ENCODE data around the gene TRIM65.
"Not testable (repeated sequence)": the region's sequence is repeated elsewhere in the genome, so short reads cannot be mapped to it uniquely, and the experiment has no call there.

Gene TRIM65

DNA sequence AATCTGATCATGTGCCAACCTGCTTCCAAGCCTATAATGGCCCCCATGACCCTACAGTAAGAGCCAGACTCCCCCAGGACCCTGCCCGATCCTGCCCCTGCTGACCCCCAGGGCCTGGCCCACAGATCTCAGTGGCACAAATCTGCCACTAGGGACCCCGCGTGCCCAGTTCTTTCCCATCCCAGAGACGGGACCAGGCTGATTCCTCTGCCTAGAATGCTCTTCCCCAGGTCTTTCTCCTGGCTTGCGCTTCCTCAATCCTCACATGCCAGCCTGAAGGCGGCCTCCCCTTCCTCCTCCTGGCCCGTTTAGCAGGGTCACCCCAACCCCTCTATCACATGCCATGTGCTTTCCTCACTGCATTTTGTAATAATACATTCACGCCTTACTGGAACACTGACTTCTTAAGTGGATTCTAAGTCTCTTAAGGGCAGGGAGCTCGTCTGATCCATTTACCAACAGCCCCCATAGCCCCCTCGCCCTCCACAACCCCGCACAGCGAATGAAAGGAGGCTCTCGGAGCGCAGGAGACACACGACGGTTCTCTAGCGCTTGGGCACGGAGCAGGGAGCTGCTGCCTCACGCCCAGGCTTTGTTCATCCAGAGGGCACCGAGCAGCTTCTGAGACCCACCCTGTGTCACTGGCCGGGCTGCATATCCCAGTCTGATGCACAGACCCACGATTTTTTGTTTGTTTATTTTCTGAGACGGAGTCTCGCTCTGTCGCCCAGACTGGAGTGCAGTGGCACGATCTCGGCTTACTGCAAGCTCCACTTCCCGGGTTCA, 1.2 kb downstream of the TRIM65 start:
- no peak for DNase-seq

DNA sequence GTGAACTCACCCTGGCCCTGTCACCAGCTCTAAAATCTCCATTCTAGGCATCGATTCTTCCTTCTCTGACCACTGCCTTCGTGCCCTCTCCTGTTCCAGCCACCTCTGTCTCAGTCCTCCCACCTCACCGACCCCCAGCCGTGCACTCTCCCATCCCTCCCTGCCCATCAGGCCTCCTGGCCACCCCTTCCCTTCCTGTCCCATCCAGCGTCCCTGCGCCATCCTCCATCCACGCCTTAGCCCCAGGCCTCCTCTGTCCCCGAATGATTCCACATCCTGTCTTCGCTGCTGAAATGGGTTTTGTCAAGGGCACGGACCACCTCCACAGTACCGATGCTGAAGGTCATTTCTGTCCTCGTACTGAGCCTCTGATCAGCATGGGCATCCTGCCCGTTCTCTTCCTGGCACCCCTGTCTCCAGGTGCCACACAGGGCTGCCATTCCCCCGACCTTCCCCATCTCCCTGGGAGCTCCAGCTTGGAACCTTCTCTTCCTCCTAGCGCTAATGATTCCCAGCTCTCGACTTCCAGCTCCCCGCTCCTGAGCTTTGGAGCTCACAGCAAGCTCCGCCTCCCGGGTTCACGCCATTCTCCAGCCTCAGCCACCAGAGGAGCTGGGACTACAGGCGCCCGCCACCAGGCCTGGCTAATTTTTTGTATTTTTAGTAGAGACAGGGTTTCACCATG, 2.6 kb downstream of the TRIM65 start:
- no peak for DNase-seq

- DNase-seq, result no peak
Observed at GRCh38 chr17:75893305-75894048, 3.3 kb downstream of the TRIM65 start.

DNA sequence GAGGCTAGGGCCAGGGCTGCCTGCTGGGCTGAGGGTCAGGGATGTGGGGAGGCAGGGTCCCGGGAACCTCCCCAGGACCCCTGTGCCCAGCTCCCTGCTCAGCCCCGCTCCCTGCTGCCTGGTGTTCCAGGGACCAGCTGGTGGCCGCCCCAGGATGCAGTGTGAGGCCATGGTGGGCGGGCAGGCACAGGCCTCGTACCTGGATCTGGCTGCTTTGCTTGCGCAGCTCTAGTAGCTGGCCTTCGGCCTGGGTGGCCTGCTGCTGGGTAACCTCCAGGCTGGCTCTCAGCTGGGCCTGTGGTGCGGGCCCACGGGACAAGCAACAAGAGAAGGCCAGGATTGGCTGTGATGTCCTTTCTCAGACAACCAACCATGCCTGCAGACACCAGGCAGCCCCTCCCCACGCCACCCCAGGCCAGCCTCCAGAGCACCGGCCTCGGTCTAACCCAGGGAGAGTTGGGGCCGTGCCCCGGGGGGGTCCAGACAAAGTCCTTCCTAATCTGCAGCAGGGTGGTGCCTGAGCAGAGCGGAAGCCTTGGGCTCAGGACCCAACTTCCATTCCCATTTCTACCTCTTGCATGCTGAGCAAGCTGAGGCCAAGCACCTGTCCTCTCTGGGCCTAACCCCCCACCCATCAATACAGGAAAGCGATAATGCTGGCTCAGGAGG, 4.1 kb downstream of the TRIM65 start:
- no peak for DNase-seq

GRCh38 chr17:75891605-75892555, 4.9 kb downstream of the TRIM65 start:
- no peak for DNase-seq

- no peak for DNase-seq
Observed at GRCh38 chr17:75891022-75891604, 5.6 kb downstream of the TRIM65 start.

GRCh38 chr17:75889454-75889853, 7.3 kb downstream of the TRIM65 start:
- DNase-seq, result no peak

- DNase-seq, result no peak
Observed at GRCh38 chr17:75888484-75888883, 8.3 kb downstream of the TRIM65 start.

- DNase-seq, result not testable (repeated sequence)
Observed at GRCh38 chr17:75885860-75886259, 10.9 kb downstream of the TRIM65 start.

DNA sequence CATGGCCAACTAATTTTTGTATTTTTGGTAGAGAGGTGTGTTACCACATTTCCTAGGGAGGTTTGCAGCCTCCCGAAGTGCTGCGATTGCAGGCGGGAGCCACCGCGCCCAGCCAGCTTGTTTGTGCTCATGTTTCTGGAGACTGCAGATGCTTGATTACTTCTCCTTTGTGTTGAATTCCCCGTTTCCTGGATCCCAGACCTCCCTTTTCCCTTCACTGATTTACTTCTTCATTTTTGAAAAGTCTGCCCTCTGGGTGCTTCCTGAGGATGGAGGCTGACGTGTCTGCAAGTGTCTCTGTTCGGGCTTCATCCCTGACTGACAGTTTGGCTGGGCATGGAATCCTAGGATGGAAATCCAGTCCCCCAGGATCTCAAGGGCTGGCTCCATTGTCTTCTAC, 11.3 kb downstream of the TRIM65 start:
- DNase-seq, result no peak

DNA sequence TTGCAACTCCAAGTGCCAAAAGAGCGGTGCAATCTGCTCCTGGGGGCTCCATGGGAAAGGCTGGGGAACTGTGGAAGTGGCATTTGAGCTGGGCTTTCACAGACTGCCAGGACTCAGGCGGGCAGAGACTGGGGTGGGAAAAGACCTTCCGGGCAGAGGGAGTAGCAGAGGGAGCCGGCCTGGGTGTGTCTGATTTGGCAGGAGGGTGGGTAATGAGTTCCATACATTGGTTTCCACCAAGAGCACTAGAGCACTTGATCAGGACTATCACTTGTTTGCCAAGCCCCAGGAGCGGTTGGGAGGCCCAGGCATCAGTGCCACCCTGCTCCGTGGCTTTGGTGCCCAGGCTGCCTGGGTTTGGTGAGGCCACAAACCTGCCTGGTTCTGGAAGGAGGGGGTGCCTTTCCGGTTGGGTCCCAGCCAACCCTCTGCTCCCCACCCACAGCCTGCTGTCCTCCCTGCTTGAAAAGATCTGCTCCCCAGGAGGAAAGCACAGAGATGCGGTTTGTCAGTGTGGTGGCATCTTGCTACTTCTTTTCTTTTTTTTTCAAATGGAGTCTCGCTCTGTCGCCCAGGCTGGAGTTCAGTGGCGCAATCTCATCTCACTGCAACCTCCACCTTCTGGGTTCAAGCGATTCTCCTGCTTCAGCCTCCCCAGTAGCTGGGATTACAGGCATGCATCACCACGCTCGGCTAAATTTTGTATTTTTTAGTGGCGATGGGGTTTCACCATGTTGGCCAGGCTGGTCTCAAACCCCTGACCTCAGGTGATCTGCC, 14.9 kb downstream of the TRIM65 start:
- no peak for DNase-seq

DNA sequence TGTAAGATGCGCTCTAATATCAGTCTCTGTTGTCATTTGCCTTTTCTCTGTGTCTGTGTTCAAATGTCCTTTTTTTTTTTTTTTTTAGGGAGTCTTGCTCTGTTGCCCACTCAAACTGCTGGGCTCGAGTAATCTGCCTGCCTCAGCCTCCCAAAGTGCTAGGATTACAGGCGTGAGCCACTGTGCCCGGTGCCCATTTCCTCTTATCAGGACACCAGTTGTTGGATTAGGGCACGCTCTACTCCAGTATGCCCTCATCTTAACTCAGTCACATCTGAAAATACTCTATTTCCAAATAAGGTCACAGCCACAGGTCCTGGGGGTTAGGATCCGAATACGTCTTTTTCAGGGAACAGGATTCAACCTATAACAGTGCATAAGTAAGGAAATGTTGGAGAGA, 16.5 kb downstream of the TRIM65 start:
- DNase-seq, result no peak

DNA sequence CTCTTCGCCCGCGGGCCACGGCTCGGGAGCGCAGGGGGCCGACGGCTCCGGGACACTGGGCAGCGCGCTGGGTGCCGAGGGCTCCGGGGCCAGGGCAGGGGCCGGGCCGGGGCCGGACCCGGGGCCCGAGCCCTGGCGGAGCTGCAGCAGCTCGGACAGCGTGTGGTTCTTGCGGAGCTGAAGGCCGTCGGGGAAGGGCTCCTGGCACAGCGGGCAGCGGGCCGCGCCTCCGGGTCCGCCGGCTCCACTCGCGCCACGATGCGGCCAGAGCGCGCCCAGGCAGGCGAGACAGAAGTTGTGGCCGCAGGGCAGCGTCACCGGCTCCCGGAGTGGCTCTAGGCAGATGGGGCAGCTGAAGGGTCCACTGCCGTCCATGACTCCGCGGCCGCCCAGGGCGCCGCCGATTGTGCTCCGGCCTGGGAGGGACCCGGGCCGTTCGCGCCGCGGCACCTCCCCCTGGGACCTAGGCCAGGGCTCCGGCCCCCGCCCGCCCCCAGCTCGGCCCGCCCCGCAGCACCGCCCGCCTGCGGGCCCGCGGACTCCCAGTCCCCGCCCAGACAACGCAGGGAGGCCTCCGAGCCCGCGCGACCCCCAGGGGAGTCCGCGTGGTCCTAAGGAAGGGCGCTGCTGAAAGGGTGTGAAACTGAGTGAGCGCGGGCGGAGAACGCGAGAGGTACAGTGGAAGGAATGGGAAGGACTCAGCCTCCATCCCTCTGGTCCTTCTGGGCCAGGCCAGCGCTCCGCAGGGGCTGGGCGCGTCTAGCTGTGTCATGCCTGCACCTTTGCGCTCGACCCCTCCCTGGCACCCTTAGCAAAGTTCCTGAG, 18.4 kb downstream of the TRIM65 start, which contains the start of gene TRIM47:
Gene TRIM47 (minus strand): TSS at position 408 of the 825 bp plus-strand sequence. CDS start 33 bp downstream, at position 375.
- DNase-seq, result no peak

DNA sequence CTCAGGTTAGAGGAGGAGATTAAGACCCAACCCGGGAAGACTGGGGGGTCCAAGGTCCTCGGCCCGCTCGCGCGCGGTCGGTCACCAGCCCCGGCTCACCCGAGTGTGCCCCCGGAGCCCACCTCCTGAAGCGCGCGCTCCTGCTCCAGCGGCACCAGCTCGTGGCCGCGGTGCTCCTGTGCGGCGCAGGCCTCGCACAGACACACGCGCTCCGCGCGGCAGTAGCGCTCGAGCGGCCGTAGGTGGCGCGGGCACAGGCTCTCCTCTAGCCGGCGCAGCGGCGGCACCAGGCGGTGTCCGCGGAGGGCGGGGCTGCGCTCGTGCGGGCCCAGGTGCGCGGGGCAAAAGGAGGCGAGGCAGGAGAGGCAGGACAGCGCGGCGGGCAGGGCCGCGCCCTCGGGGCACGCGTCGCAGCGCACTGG, 19.0 kb downstream of the TRIM65 start:
- DNase-seq, result no peak

- DNase-seq, result no peak
Observed at GRCh38 chr17:75876938-75877751, 19.6 kb downstream of the TRIM65 start.

DNA sequence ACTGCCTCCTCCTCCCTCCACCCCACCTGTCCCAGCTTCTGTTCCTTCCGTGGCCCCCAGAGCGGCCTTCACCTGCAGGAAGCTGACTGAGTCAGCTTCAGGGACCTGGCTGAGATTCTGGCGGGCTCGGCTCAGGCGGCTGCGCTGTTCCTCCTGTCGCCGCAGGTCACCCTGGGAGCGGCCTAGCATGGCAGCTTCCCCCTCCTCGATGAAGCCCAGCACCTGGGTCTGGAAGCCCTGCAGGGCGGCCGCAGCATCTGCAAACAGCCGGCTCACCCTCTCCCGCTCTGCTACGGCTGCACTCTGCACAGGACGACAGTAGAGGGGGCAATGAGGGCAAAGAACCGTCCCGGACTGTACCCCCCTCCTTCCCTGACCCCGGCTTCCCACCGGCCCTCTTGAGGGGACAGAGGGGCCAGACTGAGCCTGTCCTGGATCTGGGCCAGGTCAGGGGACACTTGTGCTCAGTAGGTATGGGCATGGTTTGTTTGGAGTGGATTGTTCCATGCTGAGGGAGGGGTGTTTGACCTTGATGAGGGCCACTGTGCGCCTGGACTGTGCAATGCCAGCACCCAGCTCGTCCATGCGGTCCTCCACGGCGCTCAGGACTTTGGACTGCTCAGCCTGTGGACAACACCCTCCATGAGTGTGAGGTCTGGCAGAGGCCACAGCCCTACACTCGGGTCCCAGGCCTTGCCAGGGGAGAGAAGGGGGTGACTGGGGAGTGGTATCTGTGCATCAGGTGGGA, 20.4 kb downstream of the TRIM65 start:
- DNase-seq, result no peak

GRCh38 chr17:75875940-75876189, 20.9 kb downstream of the TRIM65 start:
- DNase-seq, result no peak

GRCh38 chr17:75875182-75875939, 21.4 kb downstream of the TRIM65 start:
- no peak for DNase-seq
